Osteocyte (in vitro differentiated cells): ENCODE measurements around the gene TBL2. TPM values are rescaled to one million over a fixed set of nuclear protein-coding genes. Genes with fewer than 3 reads are reported as not detected.

Experiments used
- DNase-seq: peaks from one replicate; pipeline ENCODE4 v3.0.0; 2021; ENCODE audit warnings: mixed read lengths; ENCODE audit not compliant: unreplicated experiment; ENCODE audit errors: extremely low spot score
- H3K27ac Mint-ChIP-seq: one replicate; pipeline ENCODE4 v1.8.0; 2021; ENCODE audit warnings: mild to moderate bottlenecking, mixed read lengths; ENCODE audit not compliant: unreplicated experiment
- H3K27me3 Mint-ChIP-seq: one replicate; pipeline ENCODE4 v1.8.0; 2021; ENCODE audit warnings: mixed read lengths; ENCODE audit not compliant: unreplicated experiment
- H3K36me3 Mint-ChIP-seq: one replicate; pipeline ENCODE4 v1.8.0; 2021; ENCODE audit warnings: mixed read lengths; ENCODE audit not compliant: unreplicated experiment
- H3K4me1 Mint-ChIP-seq: one replicate; pipeline ENCODE4 v1.8.0; 2021; ENCODE audit warnings: mixed read lengths; ENCODE audit not compliant: unreplicated experiment
- H3K4me3 Mint-ChIP-seq: one replicate; pipeline ENCODE4 v1.8.0; 2021; ENCODE audit warnings: mild to moderate bottlenecking, moderate library complexity, mixed read lengths; ENCODE audit not compliant: unreplicated experiment
- H3K9me3 Mint-ChIP-seq: one replicate; pipeline ENCODE4 v1.8.0; 2021; ENCODE audit warnings: mixed read lengths; ENCODE audit not compliant: unreplicated experiment
- total RNA-seq: library from RNA; stranded (reverse); gene quantifications from 2 replicates; pipeline ENCODE4 v1.2.1, GENCODE V29; 2021
- TF ChIP-seq, protein P1 (sequence below): fragments of 200-600 bp; sonication (generic); IDR thresholded peaks from 2 replicates; pipeline ENCODE4 v1.5.0; 2021; ENCODE audit warnings: antibody characterized with exemption, mild to moderate bottlenecking, moderate library complexity

TBL2 gene
- total RNA-seq, 1 donor from 2014 or later: 48.0 TPM

DNA sequence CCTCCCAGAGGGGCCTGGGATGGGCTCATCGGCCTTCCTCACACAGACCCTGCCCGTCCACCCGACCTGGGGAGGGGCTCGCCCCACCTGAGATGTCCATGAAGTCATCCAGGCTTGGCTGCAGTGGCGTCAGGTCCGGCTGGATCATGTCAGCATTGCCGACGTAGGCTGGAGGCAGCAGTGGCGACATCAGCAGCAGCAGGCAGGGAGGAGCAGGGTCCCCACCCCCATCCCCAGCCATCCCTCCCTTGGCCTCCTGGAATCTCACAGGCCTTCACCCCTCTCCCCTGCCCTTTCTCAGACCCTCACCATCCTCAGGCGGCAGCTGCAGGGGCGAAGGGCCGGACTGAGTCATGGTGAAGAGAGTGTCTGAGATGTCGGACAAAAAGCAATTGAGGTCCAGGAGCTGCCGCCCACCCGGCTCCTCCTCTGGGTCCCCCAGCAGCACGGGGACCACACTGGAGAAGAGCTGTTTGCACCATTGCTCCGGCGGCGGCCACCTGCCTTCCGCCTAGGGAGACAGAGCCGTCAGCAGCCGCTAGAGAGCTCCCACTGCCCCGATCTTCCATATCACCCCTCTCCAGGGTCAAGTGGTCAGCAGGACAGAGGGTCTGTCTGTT, 27.3 kb upstream of the TBL2 start:
- Mint-ChIP-seq H3K27ac (no peak overlapping the region), H3K4me1 (peaks cover 8% of the 10 kb centered on the region), H3K9me3 (no peaks in the 10 kb centered on the region), H3K27me3 (peaks cover 3% of the 10 kb centered on the region), H3K36me3 (no peaks in the 10 kb centered on the region), H3K4me3 (no peak overlapping the region)
- TF ChIP-seq, protein P1, sequence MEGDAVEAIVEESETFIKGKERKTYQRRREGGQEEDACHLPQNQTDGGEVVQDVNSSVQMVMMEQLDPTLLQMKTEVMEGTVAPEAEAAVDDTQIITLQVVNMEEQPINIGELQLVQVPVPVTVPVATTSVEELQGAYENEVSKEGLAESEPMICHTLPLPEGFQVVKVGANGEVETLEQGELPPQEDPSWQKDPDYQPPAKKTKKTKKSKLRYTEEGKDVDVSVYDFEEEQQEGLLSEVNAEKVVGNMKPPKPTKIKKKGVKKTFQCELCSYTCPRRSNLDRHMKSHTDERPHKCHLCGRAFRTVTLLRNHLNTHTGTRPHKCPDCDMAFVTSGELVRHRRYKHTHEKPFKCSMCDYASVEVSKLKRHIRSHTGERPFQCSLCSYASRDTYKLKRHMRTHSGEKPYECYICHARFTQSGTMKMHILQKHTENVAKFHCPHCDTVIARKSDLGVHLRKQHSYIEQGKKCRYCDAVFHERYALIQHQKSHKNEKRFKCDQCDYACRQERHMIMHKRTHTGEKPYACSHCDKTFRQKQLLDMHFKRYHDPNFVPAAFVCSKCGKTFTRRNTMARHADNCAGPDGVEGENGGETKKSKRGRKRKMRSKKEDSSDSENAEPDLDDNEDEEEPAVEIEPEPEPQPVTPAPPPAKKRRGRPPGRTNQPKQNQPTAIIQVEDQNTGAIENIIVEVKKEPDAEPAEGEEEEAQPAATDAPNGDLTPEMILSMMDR: no peak
- DNase-seq: no peak

DNA sequence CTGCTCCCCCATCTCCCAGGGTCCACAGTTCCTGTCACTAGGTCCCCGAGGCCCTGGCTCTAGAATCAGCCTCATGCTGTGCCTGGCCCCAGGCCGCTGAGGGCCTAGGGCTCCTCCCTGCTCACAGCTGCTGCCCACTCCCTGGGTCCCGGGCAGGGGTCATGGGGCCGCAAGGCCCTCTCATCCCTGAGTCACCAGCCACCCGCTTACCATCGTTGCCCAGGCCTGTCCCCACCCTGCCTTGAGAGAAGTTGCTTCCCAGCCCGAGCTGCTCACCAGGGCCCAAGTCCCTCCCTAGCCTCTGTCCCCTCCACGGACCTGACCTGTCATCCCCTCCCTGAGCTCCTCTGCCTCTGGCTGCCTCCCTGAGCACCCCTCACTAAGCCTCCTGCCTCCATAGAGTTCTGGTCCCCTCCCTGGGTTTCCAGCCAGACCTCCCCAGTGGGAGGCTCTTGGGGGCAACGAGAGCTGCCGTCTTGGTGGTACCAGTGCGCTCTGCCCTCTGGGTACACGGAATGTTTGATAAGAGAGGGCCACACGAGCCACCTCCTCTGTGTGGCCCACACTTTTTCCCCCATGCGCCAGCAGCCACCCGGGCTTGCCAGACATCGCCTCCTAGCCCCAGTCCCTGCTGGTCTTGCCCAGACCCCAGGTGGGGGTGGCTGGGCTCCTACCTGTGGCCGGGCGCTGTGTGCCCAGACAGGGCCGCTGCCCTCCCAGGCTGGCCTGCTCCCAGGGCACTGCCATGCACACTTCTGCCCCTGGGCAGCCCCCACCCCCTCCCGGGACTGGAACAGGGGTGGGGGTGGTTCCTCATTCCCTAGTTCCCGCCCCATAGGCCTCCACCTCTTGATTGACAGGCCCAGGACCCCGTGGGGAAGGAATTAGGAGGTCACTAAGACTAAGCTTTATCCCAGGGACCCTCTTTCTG, 24.6 kb upstream of the TBL2 start:
- Mint-ChIP-seq H3K27ac (no peak overlapping the region), H3K36me3 (no peaks in the 10 kb centered on the region), H3K9me3 (no peaks in the 10 kb centered on the region), H3K4me1 (peaks cover 8% of the 10 kb centered on the region), H3K4me3 (no peak overlapping the region), H3K27me3 (peaks cover 9% of the 10 kb centered on the region)
- TF ChIP-seq, protein P1: no peak
- DNase-seq: no peak

DNA sequence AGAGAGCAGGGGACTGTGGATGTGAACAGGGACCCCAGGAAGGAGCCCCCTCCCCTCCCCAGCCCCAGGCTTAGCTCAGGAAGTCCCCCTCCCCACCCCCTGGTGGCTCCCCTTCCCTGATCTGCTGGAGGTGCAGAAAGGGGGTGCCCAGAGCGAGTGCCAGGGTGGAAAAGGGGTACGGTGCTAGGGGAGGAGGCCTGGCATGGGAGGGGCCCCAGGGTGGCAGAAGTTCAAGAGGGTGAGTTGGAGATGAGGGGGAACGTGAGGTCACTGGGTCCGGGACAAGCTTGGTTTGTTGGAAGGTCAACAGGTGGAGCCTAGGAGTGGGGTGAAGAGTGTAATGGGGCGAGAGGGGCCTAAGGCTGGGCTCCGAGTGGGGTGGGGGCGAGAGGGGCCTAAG, 21.5 kb upstream of the TBL2 start:
- Mint-ChIP-seq H3K27ac (no peak overlapping the region), H3K9me3 (no peaks in the 10 kb centered on the region), H3K36me3 (no peaks in the 10 kb centered on the region), H3K4me1 (peaks cover 4% of the 10 kb centered on the region), H3K27me3 (peaks cover 16% of the 10 kb centered on the region), H3K4me3 (no peak overlapping the region)
- no peak for DNase-seq
- TF ChIP-seq, protein P1: no peak

DNA sequence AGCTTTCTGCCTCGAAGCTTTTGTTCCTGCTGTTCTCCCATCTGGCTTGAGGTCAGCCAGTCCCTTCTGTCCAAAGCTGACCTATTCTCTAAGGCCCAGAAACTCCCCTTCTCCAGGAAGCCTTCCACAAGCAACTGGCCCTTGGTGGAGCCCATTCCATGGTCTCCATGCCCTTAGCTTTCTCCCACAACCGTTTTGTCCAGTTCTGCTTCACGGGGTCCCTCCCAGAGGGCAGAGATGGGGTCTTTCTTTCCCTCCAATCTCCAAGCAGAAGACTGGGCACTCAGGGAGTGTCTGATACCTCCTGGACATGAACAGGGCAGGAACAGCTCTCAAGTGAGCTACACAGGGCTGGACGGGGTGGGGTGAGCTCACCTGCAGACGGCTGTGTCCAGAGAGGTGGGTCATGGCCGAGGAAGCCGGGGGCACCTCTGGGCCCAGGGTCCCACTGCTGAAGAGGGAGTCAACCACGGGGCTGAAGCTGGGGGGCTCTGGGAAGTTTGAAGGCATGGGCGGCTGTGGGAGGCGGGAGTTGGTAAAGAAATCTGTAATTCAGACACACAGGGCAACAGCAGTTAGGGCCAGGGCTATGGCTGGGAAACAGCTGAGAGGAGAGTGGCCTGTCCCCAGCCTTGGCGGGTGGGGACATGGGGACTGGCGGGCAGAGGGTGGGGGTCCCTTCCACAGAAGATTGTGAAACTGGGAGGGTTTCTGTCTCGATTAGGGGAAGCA, 20.9 kb upstream of the TBL2 start:
- no peaks in the 10 kb centered on the region for H3K9me3 Mint-ChIP-seq
- no peak overlapping the region for H3K4me3 Mint-ChIP-seq
- H3K27ac Mint-ChIP-seq: no peak overlapping the region
- H3K4me1 Mint-ChIP-seq: peaks cover 4% of the 10 kb centered on the region
- TF ChIP-seq, protein P1: no peak
- H3K36me3 Mint-ChIP-seq: no peaks in the 10 kb centered on the region
- no peak for DNase-seq
- peaks cover 16% of the 10 kb centered on the region for H3K27me3 Mint-ChIP-seq
